ENCODE measurements around the gene AOC2.
"Not testable (repeated sequence)": the region's sequence is repeated elsewhere in the genome, so short reads cannot be mapped to it uniquely, and the experiment has no call there.

AOC2 gene

GRCh38 chr17:42855048-42855596, 10.7 kb downstream of the AOC2 start:
- no peak for DNase-seq

- DNase-seq = not testable (repeated sequence)
These were observed 11.7 kb downstream of the AOC2 start for GRCh38 chr17:42856093-42856492.

GRCh38 chr17:42856516-42856915, 12.1 kb downstream of the AOC2 start:
- not testable (repeated sequence) for DNase-seq

- DNase-seq = no peak
These were observed 13.0 kb downstream of the AOC2 start for GRCh38 chr17:42857389-42857788.

- DNase-seq = no peak
These were observed 21.3 kb downstream of the AOC2 start for GRCh38 chr17:42865638-42866094.

- DNase-seq = no peak
These were observed 21.8 kb downstream of the AOC2 start for GRCh38 chr17:42866216-42866615.

GRCh38 chr17:42866631-42867575, 22.5 kb downstream of the AOC2 start:
- no peak for DNase-seq

- DNase-seq = not testable (repeated sequence)
These were observed 23.4 kb downstream of the AOC2 start for GRCh38 chr17:42867694-42868261.

- DNase-seq = no peak
These were observed 24.0 kb downstream of the AOC2 start for GRCh38 chr17:42868338-42868737.

GRCh38 chr17:42871647-42872046, 27.3 kb downstream of the AOC2 start:
- no peak for DNase-seq

- no peak for DNase-seq
These were observed 28.0 kb downstream of the AOC2 start for GRCh38 chr17:42872251-42872965.

- DNase-seq = no peak
These were observed 28.9 kb downstream of the AOC2 start for GRCh38 chr17:42873315-42873714.

- not testable (repeated sequence) for DNase-seq
These were observed 29.7 kb downstream of the AOC2 start for GRCh38 chr17:42873932-42874695.

GRCh38 chr17:42877037-42877436, 32.7 kb downstream of the AOC2 start:
- no peak for DNase-seq

- no peak for DNase-seq
These were observed 33.9 kb downstream of the AOC2 start for GRCh38 chr17:42878123-42878880.

- no peak for DNase-seq
These were observed 34.7 kb downstream of the AOC2 start for GRCh38 chr17:42878924-42879595.

- DNase-seq = peak; percentile 18
These were observed 35.2 kb downstream of the AOC2 start for GRCh38 chr17:42879596-42879985.

- DNase-seq = no peak
These were observed 36.5 kb downstream of the AOC2 start for GRCh38 chr17:42880776-42881310.

- DNase-seq = not testable (repeated sequence)
These were observed 37.3 kb downstream of the AOC2 start for GRCh38 chr17:42881706-42882105.

GRCh38 chr17:42882166-42882565, 37.8 kb downstream of the AOC2 start:
- no peak for DNase-seq
